Measurements from ENCODE around the gene PLAGL1. TPM values are rescaled to one million over a fixed set of nuclear protein-coding genes. Genes with fewer than 3 reads are reported as not detected.

Gene PLAGL1
- total RNA-seq, 1 donor from 2014 or later = 40.8 TPM

DNA sequence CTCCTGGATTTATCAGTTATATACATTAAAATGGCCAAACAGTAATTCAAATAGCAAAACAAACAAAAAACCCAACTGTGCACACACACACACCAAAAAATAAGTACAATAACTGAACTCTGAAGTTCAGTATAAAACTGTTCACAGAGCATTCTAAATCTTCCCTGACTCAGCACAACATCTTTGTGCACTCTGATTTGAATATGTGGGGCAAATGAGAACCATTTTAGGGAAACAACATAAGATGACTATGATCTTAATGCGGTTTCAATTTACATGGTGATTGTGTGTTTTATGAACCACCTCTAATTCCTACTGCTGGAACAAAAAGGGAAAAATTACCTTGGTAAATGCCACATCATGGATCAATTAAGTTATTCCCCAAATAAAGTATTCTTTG is 41.7 kb downstream of the PLAGL1 start:
- no peak for DNase-seq (ENCODE audit: low read depth)

DNA sequence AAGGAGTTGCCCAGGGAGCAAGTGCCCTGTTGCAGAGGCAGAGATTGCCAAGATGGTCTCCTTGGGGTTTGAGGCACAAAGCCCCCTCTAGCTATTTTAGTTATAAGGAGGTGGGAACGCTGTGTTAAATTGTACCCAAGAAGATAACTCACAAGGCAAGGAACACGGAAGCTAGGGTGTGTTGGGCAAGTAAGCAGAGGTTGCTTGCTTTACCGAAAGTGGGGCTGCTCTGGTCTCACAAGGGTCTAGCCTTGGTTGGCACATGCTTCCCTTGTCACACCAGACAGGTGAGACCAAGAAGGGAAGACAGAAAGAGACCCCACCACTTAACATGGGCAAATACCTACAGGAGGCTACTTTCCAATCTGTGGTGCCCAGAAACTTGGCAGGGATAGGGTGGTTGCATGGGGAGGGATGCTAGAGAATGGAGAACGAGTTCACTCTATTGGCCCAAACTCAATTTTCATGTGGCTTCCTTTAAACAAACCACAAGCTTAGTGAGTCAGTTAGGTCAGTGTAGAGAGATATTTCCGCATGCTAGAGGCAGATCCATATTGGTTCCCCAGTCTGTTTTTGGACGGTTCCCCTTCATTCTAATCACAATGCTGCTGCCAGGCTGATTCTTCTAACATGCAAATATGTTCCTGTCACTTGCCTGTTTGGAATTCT is 42.4 kb downstream of the PLAGL1 start:
- no peak for DNase-seq (ENCODE audit: low read depth)

DNA sequence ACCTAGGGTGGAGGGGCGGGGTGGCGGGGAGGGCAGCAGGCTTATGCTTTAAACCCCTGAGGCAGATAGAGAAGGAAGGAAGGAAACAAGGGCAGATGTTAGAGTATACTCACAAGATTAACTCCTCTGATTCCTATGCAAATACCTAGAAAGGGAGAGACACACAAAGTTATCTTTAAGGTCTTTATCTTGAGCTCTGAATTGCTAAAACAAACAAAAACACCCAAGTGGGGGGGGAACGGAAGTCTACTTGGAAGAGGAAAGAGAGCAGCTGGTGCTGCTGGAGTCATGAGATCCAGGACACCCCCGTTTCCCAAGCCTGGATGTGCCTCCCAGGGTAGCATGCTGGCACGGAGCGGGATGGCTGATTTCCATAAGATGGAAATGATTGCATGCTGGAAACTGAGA is 43.4 kb downstream of the PLAGL1 start:
- no peak for DNase-seq (ENCODE audit: low read depth)

DNA sequence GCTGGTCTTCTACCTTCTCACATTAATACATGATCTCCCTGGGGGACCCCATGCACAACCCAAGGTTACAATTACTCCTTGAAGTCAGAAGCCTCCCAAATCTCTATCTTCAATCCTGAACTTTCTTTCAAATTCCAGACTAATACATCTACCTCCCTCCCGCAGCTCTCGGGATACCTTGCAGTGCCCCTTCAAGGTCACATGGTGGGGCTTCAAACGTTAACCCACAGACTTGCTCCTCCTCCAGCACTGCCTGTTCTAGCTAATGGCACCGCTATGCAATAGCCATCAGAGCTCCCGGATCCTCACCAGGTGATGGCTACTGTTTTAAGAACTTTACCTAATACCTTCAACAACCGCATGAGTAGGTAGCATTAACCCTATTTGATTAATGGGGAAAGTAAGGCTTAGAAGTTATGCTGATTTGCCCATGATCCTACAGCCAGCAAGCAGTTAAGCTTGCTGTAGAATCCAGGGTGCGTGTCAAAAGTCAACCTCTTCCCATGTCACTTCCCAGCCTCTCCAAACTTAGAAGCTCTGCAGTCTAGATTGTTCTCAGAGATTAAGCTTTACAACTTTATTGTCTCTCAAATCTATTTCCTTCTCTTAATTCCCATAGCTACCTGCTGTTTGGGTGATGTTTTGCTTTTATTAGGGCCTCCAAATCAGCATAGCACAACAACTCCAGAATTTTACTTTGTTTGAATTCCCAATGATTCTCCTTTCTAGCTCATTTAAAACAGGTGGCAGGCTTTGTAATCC is 44.7 kb downstream of the PLAGL1 start:
- DNase-seq (ENCODE audit: low read depth) = no peak

DNA sequence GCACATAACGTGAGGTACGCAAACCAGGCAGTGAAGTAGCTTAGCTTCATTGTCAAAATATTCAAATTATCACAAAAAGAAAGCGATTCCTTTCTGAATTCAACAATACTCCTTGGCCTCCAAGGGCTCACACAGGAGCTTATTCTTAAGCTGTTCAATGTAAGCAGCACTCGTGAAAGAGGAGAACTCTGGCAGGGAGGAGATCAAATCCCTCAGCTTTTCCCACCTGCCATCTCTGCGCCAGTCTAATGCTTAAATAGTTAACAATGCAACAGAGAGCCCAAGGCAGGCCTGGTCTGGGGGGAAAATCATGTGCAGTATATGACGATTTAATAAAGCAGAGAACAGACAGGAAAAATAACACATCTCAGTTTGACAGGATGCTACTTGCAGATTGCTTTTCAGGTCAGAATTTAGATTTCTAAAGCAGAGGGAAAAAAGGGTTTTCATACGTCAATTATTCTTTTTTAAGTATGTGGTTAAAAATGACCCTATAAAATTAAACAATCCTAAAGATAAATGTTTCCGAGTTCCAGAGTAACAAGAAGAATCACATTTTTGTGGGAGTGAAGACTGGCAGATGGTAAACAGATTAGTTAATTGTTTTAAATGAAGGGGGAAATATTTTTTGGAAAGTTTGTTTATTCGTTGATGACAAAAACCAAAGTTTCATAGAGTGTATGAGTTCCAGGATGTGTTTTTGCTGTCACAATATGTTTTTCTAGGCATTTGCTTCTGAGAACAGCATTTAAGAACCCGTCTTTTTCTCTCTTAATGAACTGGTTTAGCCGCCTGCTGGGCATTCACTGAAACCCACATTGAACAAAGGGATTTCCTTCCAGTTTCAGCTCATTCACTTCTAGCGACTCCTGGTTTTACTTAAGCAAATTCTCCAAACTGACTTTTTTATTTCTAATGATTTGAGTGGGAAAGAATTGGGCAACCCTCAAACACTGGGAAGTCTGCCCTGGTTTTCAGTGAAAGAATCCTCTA is 45.9 kb downstream of the PLAGL1 start:
- no peak for DNase-seq (ENCODE audit: low read depth)

DNA sequence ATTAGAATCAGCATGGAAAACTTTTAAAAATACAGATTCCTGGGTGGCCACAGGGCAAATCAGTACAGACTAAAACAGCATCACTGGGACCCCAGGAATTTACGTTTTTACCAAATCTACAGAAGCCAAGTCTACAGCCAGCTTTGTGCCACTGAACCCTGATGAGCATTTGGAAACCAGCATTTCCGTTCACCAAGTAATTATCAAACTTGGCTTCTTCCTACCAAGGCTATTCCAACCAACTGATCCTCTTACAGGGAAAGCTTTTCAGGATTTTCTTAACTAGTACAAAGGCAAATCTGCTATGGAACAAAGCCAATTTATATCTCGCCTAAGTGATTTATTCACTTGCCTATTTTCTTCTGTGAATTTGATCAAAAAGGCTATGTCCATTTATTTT is 47.0 kb downstream of the PLAGL1 start:
- no peak for DNase-seq (ENCODE audit: low read depth)

DNA sequence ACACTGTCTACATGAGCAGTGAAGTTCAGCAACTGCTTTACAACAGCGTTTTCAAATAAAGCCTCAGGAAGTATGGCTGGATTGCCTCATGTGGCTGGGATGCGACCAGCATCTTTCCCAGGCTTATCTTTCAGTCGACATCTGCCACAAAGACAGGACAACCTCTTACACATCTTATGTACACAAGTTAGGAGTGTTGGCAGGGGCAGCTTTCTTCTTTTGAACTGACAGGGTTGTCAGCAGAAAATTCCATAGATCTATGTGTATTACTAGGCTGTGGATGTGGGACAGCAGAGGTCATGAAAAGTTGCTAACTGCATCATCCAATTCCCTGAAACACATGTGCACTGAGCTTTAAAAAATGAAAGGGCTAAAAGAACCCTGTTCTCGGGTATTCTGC is 48.1 kb downstream of the PLAGL1 start:
- DNase-seq (ENCODE audit: low read depth) = no peak

DNA sequence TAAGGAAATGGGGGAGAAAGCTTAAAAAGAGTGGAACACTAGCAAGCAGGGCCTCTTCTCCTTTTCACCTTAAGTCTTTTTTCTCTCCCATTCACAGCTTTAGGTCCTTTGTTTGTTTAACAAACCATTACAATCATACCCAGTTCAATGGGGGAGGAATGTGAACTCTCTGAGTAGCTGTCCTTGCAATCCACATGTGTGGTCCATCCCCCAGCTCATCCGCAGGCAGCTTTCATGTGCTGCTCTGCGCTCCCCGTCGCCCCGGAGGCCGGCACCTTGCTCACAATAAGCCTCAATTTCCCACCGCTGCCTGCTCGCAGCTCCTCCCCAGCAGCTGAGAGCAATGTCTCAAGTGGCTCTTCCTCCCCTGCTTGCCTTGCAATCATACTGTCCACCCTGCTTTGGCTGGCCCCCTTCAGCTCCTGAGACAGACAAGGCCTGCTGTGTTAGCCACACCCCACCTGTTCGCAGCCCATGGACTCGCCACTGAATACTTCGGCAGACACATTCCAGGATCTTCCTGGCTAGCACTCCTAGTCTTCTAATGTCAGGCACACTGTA is 49.1 kb downstream of the PLAGL1 start:
- no peak for DNase-seq (ENCODE audit: low read depth)

DNA sequence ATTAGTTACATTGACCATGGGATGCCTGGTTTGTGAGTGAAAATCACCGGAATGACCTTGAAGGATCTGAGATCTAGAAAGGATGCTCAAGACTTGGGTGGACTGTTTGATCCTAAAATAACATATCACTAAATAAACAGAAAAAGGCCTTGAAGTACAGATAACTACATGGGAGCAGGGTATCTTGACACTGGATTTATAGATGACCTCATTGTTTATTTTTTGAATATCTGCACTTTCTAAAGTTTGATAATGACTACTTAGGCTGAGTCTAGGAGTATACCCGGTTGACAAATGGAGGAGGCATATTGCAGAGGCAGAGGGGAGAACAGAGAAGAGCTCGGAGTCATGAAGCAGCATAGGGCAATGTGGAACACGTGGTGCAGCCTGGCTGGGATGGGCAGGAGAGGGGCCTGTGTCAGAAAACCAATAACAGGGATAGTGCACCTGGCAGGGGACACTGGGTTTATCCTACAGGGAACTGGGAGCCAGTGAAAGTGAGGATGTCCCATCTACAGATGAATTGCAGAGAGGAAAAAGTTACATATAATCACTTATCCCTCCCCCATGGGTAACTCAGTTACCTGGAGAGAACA is 50.3 kb downstream of the PLAGL1 start:
- no peak for DNase-seq (ENCODE audit: low read depth)

DNA sequence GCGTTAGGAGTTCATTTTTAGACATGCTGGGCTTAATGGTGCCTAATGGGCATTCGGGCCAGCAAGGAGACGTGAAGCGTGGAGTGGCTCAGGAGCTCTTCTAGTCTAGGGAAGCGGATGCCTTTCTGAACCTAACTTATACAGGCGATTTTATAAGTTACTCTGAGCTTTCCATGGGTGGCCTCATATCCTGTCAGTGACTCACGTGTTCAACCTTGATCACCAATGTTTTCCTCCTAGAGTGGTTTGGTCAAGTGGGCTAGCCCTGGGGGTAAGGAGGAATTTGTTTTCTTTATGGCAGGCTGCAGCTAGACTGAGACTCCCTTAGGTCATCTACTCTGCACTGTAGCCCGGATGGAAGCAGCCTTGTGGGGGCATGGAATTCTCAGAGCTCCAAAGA is 52.1 kb downstream of the PLAGL1 start:
- DNase-seq (ENCODE audit: low read depth) = peak; percentile 39

DNA sequence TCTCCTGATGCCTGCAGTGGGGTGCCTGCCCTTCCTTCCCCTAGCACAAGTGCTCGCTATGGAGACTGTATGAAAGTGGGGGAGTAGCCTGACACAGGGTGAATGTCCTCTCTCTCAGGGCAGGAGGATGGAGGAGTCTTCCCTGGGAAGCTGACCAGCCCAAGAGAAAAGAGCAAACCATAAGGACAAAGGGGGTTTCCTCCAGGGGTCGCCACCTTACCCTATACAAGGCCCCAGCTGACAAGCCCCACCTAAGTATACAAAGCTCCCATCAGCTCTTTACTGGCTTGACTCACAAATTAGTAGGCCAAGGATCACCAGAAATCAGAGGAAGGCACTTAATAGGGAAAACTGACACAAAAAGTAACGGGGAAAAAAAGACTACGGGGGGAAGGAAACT is 54.1 kb downstream of the PLAGL1 start:
- DNase-seq (ENCODE audit: low read depth) = no peak

DNA sequence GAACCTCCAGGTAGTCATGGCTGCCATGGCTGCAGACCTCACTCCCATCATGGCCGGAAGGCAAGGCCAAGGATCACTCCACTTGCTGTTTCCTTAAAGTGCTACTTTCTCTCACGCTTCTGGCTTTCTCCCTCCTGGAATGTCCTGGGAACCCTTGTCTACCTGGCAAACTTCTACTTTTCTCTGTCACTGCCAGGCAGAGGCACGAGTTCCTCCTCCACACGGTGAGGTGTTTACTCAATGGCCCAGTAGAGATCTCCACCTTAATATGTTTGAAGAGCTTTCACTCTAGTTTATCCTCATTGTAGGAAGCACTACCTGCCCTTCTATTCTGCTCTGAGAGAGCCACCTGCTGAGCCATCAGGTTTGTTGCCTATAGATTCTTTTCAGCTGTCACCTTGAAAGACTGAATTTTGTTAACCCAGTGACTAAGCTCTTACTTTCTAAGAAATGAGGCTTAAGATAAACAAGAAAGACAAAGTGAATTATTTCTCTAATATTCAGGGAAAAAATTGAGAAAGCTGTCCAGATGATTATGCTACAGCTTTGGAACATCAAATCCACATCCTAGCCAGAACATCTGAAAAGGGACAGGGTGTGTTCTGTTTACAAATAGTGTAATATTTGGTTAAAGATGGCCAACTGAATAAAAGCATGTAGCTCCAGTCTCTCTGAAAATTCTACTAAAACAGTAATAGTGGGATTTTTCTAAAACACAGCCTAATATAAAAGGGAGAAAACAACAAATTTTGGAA is 54.9 kb downstream of the PLAGL1 start:
- DNase-seq (ENCODE audit: low read depth) = no peak

DNA sequence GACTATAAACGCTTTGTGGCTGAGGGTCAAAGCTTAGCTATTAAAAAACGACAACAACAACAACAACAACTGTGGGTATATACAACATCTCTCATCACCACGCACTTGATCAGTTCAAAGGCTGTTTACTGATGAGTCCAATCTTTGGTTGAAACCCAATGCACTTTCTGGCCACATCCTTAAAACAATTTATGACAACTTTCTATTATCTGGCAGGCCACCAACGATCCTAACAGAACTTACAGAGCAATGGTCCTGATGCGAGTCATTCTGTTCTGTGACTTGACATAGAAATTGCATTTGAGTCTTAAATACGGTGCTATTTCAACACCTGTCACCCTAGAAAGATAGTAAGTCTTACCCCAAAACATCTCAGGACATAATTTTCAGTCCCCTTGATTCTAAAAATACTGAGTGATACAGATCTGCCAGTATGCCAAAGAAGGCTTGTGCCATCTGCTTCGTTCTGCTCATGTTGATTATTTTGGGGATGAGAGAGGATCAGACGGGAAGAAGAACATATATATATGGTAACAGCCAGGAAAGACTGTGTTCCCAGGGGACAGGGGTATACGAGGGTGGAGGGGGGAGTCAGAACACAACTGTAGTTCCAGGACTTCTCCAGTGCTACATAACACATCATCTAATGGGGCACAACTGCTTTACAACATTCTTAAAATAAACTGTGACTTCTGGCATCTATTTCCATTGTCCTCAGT is 55.8 kb downstream of the PLAGL1 start:
- no peak for DNase-seq (ENCODE audit: low read depth)

DNA sequence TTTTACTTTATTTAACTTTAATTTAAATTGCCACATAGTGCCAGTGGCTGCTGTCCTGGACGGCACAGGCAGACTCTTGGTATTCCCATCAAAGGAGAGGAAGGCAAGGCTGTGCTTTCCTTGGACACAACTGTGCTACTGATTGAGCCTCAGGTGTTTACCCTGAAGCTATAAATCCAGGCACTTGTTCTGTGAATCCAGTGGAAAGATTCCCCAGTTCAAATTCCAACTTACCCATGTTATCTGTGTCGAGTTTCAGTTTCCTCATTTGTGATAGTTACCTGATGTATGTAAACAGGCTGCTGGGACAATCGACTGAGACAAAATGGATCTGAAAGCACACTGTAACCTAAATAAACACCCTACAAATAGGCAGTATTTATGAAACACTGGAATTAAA is 57.2 kb downstream of the PLAGL1 start:
- no peak for DNase-seq (ENCODE audit: low read depth)

DNA sequence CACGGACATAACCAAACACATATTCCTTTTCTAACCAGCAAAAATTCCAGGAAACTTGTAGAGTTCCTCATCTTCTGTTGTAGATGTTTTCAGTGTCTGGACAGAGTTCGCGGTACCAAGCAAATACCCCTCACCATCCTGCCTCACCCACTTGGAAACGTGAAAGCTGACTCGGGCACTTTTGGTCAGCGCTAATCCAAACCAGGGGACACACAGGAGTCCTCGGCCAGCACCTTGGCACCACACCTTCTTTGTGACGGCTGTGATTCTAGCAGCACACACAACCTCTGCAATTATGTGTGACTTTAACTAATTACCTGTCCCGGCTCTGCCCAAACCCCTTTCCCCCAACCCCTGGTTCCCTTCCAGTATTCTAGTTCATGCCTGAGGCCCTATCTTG is 58.1 kb downstream of the PLAGL1 start:
- DNase-seq (ENCODE audit: low read depth) = no peak

DNA sequence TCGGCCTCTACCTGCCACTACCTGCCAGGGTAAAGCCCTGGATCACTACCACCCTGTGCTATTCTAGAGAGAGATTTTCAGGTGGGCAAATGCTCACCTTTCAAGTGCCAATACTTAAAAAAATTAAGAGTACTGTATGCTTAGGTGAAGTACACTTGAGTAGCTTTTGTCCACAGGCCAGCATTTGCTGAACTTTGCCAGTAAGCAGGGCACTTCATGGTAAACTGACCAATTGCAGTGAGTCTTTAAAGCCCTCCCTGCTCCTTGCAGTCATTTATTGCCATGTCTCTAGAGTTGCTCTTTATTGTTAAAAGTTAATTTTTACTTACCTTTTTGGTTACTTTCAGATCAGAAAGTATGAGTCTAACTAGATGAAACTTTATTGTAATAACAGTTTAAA is 58.5 kb downstream of the PLAGL1 start:
- DNase-seq (ENCODE audit: low read depth) = peak; percentile 42

DNA sequence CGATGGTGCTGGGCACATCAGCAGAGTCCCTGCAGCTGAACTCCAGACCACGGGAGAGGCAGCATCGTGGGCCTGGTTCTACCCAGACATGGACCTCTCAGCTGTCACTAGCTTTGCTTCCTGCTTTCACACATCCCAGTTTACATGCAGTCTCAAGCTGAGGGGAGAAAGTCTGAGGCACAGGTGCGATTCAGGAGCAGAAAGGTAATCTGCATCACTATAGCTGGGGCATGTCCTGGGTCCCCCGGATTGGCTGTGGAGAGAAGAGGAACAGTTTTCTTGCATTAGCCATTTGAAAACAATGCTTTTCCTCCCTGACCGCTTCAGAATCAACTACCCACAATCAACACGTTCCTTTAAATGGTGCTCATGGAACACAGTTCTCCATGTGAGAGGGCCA is 59.9 kb downstream of the PLAGL1 start:
- no peak for DNase-seq (ENCODE audit: low read depth)

DNA sequence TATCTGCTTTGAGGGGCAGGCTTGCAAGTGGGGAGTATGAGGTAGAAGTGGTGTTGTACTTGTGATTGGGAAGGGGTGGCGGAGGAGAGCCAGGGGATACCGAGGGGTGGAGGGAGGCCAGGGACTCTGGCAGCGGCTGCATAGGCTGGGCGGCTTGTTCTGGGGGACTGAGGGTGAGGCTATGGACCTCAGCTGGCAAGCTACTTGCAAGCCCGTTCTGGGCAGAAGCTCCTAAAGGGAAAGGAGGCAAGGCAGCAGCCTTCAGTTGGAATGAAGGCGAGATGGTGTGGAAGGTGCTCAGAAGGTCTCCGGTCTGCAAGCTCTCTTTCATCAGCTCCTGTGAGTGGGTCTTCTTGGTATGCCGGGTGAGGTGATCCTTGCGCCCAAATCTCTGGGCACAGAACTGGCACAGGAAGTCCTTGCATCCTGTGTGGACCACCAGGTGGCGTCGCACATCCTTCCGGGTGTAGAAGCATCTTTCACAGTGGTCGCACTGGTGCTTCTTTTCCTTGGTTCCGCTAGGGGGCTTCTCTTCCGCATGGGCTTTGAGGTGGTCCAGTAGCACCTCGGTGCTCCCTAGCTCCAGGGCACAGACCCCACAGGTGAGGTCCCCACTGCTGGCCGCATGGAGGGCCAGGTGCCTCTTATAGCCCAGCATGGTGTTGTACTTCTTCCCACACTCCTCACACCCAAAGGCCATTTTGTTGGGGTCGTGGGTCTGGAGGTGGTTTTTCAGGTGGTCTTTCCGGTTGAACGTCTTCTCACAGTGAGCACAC is 66.0 kb downstream of the PLAGL1 start:
- peak; percentile 39 for DNase-seq (ENCODE audit: low read depth)

DNA sequence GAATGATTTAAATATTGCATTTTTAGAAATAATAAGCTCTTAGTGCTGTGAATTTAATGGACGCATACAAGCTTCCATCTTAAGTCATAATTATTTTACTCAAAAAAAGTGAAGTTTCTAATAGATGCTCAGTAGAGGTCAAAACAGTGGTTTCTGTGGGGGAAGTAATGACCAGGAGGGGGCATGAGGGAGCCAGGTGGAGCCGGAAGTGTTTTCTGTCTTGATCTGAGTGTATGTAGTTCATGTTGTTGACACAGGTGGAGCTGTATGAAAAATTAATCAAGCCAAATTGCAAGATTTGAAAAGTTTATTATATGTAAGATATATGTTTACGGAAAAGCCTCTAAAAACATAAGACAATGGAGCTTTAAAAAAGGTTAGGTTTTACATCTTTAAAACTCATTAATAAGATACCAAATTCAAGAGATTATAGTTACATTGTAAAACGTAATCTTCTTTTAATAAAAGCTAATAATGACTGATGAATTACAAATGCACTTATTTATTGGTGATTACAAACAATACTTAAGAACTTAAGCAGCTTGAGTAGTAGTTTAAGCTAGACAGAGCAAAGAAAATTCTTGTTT is 68.0 kb downstream of the PLAGL1 start:
- peak; percentile 51 for DNase-seq (ENCODE audit: low read depth)

Measured in renal cortical epithelial cell (primary cell).